Ectodermal cell (in vitro differentiated cells): ENCODE results near the gene NPIPB4.
"Not testable (repeated sequence)": the region's sequence is repeated elsewhere in the genome, so short reads cannot be mapped to it uniquely, and the experiment has no call there.

Source experiments
- H3K27ac ChIP-seq: 2 replicates; pipeline ENCODE4 v1.7.0; 2013; ENCODE audit warnings: mild to moderate bottlenecking, low read depth, low read length; ENCODE audit not compliant: insufficient read depth, poor library complexity, severe bottlenecking
- H3K27me3 ChIP-seq: 2 replicates; pipeline ENCODE4 v1.7.0; 2013; ENCODE audit warnings: mild to moderate bottlenecking, low read length; ENCODE audit not compliant: insufficient read depth, control insufficient read depth, poor library complexity, severe bottlenecking
- H3K36me3 ChIP-seq: one replicate; pipeline ENCODE4 v1.7.0; 2013; ENCODE audit warnings: low read length; ENCODE audit not compliant: control insufficient read depth, insufficient read depth
- H3K4me1 ChIP-seq: one replicate; pipeline ENCODE4 v1.7.0; 2013; ENCODE audit warnings: low read length; ENCODE audit not compliant: control insufficient read depth, insufficient read depth
- H3K4me3 ChIP-seq: 2 replicates; pipeline ENCODE4 v1.7.0; 2013; ENCODE audit warnings: low read depth, low read length, control low read depth; ENCODE audit not compliant: insufficient read depth
- H3K9me3 ChIP-seq: 2 replicates; pipeline ENCODE4 v1.7.0; 2013; ENCODE audit warnings: mild to moderate bottlenecking, low read length, moderate library complexity; ENCODE audit not compliant: control insufficient read depth
- WGBS, 2 experiments: methylation state at CpG; one replicate each; pipeline ENCODE4 v1.1.7; 2013; ENCODE audit warnings: missing lambda C conversion rate in 2 of 2; 5-methylcytosine and 5-hydroxymethylcytosine counted together

Gene NPIPB4

DNA sequence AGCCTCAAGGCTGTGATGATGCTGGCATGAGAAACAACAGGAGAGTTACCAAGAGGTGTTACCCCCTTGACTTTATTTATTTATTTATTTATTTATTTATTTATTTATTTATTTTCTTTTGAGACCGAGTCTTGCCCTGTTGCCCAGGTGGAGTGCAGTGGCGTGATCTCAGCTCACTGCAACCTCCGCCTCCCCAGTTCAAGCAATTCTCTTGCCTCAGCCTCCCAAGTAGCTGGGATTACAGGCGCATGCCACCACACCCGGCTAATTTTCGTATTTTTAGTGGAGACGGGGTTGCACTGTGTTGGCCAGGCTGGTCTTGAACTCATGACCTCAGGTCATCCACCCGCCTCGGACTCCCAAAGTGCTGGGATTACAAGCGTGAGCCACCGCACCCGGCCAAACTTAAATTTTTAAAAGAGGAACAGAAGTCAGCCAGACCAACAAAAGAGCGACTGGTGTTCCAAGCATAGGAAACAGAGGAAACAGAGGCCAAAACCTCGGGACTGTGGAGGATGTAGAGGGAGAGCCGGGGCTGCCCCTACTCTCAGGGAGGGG lies 36.6 kb downstream of the NPIPB4 start:
- H3K4me3 ChIP-seq, result peak overlapping the region; percentile 62
- not testable (repeated sequence) for H3K9me3 ChIP-seq, H3K4me1 ChIP-seq, H3K36me3 ChIP-seq, H3K27me3 ChIP-seq, H3K27ac ChIP-seq
- 93 to 96% methylated on average over 12 to 15 of the region's 15 CpGs for WGBS, 2 experiments

DNA sequence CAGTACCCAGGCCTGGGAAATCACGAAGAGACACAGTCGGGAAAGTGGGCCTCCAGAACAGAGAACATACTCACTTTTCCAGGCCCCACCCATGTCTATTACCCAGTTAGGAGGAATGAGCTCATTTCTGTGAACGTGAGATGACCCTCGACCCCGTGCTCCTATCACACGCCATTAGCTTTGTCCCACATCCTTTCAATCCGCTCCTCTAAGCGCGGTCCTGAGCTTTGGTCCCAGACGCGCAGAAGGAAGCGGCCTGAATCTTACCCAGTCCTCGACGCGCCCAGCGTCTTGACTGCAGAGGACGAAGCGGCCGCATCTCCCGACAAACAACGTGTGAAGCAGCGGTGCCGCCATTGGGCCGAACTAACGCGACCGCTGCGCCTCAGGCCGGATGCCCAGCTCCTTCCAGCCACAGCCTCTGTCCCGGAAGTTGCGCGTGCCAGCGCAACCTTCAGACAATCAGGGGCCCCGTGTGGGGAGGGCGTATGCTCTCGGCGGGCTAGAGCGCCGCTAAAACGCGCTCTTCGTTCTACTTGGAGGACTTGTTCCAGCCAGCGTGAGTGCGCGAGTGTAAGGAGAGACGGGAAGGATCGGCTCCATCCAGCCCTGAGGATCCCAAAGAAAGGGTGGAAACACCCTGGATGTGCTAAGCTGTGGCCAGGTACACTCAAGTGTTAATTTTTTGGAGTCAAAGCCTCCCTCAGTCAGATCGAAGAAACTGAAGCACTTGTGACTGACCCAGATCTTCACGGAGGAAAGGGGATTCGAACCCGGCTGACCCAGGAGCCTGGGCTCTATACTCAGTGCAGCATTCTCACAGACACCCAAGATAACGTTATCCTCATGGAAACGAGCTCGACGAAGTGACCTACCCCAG lies 37.3 kb downstream of the NPIPB4 start:
- H3K9me3 ChIP-seq, H3K4me1 ChIP-seq, H3K27me3 ChIP-seq, H3K36me3 ChIP-seq: not testable (repeated sequence)
- 6 to 7% methylated on average over 55 of the region's 55 CpGs for WGBS, 2 experiments
- H3K4me3 ChIP-seq, result peak overlapping the region; percentile 62
- H3K27ac ChIP-seq, result peak overlapping the region; percentile 50

DNA sequence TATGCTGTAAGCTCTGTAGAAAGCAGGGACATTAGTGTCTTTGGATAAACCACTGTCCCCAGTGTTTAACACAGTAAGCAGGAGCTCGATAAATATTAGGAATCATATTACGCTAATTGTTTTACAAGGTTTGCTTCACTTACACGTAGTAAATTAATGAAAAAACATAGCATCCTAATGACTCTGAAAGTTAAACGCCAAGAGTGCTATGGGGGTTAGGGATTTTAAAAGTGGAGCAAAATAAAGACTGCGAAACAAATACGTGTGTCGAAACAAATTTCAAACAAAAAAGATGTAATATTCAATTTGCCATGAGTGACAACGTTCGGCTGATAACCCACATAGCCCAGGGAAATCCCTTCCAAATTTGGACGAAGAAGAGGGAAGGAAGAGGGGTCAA lies 37.9 kb downstream of the NPIPB4 start:
- H3K27ac ChIP-seq, H3K9me3 ChIP-seq, H3K27me3 ChIP-seq, H3K36me3 ChIP-seq, H3K4me1 ChIP-seq: not testable (repeated sequence)
- H3K4me3 ChIP-seq, result peak overlapping the region; percentile 62
- WGBS, 2 experiments, result 88 to 95% methylated on average over 2 of the region's 10 CpGs

DNA sequence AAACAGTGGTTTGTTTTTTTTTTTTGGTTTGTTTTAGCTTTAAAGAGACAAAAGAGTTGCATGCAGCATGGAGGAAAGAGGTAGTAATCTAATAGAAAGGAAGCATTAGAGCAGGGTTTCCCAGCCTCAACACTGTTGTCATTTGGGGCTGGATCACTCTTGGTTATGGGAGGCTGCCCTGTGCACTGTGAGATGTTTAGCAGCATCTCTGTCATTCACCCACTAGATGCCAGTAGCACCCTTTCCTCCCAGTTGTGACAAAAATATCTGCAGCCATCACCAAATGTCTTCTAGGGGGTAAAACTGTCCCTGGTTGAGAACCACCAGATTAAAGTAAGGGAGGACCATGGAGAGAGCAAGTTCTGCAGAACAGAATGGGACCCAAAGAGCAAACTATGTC lies 40.5 kb downstream of the NPIPB4 start:
- H3K4me3 ChIP-seq, H3K27ac ChIP-seq, H3K27me3 ChIP-seq, H3K36me3 ChIP-seq, H3K4me1 ChIP-seq, H3K9me3 ChIP-seq: not testable (repeated sequence)

DNA sequence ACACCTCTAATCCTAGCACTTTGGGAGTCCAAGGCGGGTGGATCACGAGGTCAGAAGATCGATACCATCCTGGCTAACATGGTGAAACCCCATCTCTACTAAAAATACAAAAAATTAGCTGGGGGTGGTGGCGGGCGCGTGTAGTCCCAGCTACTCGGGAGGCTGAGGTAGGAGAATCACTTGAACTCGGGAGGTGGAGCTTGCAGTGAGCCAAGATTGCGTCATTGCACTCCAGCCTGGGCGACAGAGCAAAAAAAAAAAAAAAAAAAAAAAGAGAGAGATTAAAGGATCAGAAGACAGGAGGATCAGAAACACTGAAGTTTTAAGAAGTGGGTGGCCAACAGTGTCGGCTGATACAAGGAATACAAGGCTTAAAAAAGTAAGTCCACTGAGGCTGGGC lies 41.9 kb downstream of the NPIPB4 start:
- H3K27me3 ChIP-seq, H3K27ac ChIP-seq, H3K4me1 ChIP-seq, H3K9me3 ChIP-seq, H3K36me3 ChIP-seq, H3K4me3 ChIP-seq: not testable (repeated sequence)
- WGBS, 2 experiments, result 88 to 90% methylated on average over 10 to 11 of the region's 11 CpGs

DNA sequence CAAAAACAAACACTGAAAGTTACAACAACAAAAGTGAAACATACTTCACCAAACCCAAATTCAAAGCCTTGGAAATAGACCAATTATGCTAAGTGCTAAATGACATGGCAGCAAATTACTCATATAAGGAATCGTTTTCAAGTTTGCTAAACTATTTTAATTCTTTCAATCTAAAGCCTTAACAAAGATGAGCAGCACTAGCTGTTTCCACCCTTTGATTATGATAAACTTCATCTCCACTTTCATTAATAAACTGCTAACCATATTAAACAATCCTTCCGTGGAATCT lies 55.2 kb downstream of the NPIPB4 start:
- not testable (repeated sequence) for H3K36me3 ChIP-seq, H3K4me1 ChIP-seq
- 73 to 94% methylated on average over 2 of the region's 2 CpGs for WGBS, 2 experiments

DNA sequence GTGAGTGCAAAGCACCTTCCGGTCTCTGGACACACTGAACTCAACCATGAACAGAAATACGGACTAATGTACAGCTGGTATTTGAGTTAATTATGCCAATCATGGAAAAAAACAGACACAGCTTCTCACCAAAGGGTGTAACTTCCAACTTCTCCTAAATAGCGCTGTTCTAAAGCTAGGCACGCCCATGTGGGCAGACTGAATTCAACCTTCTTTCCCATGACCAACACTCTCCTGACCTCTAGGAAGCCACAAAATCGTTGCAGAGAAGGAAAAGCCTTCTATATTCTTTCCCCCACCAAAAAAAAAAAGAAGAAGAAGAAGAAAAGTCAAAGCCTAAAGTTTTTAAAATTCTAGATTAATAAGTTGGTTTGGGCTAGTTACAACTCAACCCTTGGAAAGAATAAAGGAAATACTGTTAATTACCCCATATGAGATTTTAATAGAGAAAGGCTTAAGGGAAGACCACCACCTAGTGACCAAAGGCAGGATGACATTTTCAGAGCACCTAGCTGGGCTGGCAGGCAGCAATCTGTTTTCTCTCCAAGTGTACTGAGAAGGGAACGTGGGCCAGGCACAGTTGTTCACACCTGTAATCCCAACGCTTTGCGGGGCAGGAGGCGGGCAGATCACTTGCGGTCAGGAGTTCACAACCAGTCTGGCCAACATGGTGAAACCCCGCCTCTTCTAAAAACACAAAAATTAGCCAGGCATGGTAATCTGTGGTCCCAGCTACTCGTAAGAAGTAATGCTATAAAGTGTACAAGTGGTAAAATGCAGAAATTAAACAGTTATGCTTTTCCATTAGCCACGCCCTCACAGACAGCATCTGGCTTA lies 55.8 kb downstream of the NPIPB4 start:
- not testable (repeated sequence) for H3K4me1 ChIP-seq, H3K27ac ChIP-seq, H3K4me3 ChIP-seq, H3K27me3 ChIP-seq, H3K36me3 ChIP-seq, H3K9me3 ChIP-seq
- 71 to 72% methylated on average over 7 to 10 of the region's 13 CpGs for WGBS, 2 experiments

More for the DNA sequence above, 55.2 kb downstream of the NPIPB4 start:
- H3K27ac ChIP-seq, H3K9me3 ChIP-seq, H3K27me3 ChIP-seq, H3K4me3 ChIP-seq: not testable (repeated sequence)

DNA sequence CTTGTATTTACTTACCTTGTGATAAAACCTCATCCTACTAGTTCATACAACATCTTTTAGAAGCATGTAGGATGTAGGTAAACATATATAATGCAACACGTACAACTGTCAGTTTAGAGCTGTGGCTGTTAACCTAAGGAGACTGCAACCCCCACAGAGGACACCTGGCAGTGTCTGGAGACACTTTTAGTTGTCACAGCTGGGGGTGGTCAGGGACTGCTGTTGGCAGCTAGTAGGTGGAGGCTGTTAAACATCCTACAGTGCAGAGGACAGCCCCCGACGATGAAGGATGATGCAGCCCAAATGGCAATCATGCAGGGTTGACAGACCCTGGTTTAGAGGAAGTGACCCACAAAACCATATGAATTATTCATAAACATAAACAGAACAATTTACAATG lies 59.0 kb downstream of the NPIPB4 start:
- no CpG with 5 or more reads among the region's 3 CpGs for WGBS, 2 experiments
- not testable (repeated sequence) for H3K4me1 ChIP-seq, H3K27me3 ChIP-seq, H3K4me3 ChIP-seq, H3K9me3 ChIP-seq, H3K36me3 ChIP-seq, H3K27ac ChIP-seq

DNA sequence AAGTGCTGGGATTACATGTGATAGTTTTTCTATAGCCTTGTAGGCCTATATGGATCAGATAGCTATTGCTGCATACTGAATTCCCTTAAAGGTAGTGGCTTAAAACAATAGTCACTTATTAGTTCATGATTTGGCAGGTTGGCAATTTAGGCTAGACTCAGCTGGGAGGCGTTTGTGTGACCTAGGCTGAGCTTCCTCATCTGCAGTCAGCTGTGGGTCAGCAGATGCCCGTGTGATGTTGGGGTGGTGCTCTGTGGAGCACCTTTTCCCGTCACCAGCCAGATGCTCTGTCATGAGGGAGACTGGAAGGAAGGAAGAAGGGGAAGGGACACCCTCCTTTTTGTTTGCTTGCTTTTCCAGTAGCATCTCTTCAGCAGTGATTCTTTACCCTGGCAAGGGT lies 64.2 kb downstream of the NPIPB4 start:
- H3K36me3 ChIP-seq, H3K27me3 ChIP-seq, H3K9me3 ChIP-seq, H3K27ac ChIP-seq, H3K4me1 ChIP-seq, H3K4me3 ChIP-seq: not testable (repeated sequence)
- WGBS, 2 experiments, result 85 to 89% methylated on average over 1 of the region's 3 CpGs

DNA sequence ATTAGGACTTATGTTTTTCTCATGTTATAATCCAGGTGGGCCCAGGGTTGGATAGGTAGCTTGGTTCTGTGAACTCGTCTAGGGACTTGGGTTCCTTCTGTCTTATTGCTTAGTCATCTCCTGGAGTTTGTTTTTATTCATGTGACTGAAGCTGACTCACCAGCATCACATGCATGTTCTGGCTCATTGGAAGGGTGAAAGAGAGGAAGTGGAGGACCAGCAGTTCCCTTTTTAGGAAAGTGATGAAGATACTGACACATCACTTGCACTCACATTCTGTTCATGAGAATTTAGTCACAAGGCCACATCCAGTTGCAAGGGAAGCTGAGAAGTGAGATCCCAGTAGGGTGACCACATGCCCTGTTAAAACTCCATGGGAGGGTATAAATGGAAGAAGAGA lies 67.0 kb downstream of the NPIPB4 start:
- not testable (repeated sequence) for H3K36me3 ChIP-seq

More for the DNA sequence above, 67.0 kb downstream of the NPIPB4 start:
- H3K4me1 ChIP-seq, H3K4me3 ChIP-seq, H3K27ac ChIP-seq, H3K27me3 ChIP-seq, H3K9me3 ChIP-seq: not testable (repeated sequence)
- 60 to 75% methylated on average over 1 of the region's 1 CpG for WGBS, 2 experiments
